Activated naive CD4-positive, alpha-beta T cell treated with anti-CD3 and anti-CD28 coated beads for 36 hours (primary cell): Measurements from ENCODE around the gene COX6B2. TPM values are rescaled to one million over a fixed set of nuclear protein-coding genes. Genes with fewer than 3 reads are reported as not detected.

Experiments
- CTCF ChIA-PET: fragments of 350-600 bp; sonication (Branson Sonifier 250); formaldehyde crosslinking; loops from one replicate; lab custom pipeline; 2021; ENCODE audit warnings: antibody characterized with exemption; lab: Charles Lee
- DNase-seq: peaks from one replicate; pipeline ENCODE4 v3.0.0-alpha.2; 2020
- H3K27ac Mint-ChIP-seq: one replicate; pipeline ENCODE4 v1.8.0; 2021; ENCODE audit warnings: mild to moderate bottlenecking, mixed read lengths
- H3K27me3 Mint-ChIP-seq: one replicate; pipeline ENCODE4 v1.8.0; 2021; ENCODE audit warnings: low read depth, mixed read lengths
- H3K36me3 Mint-ChIP-seq: one replicate; pipeline ENCODE4 v1.8.0; 2021; ENCODE audit warnings: low read depth, mixed read lengths
- H3K4me1 Mint-ChIP-seq: one replicate; pipeline ENCODE4 v1.8.0; 2021; ENCODE audit warnings: low read depth, mixed read lengths
- H3K4me3 Mint-ChIP-seq: one replicate; pipeline ENCODE4 v1.8.0; 2021; ENCODE audit warnings: mild to moderate bottlenecking, moderate library complexity, mixed read lengths
- H3K9me3 Mint-ChIP-seq: one replicate; pipeline ENCODE4 v1.8.0; 2021; ENCODE audit warnings: mixed read lengths
- intact Hi-C: fragments of 100-400 bp; cut with micrococcal nuclease; formaldehyde crosslinking; loops from one replicate; pipeline ENCODE4 v1.15.1; 2023
- total RNA-seq, 2 experiments: library from RNA; stranded (reverse); gene quantifications; one replicate each; pipeline ENCODE4 v1.2.3, GENCODE V29; 2021

Gene COX6B2
- total RNA-seq, 2 experiments from 2014 or later: 0.57 to 0.64 TPM

- H3K36me3 Mint-ChIP-seq: no peaks in the 10 kb centered on the region
- no peak overlapping the region for H3K4me3 Mint-ChIP-seq
- no peaks in the 10 kb centered on the region for H3K9me3 Mint-ChIP-seq
- peaks cover 20% of the 10 kb centered on the region for H3K27me3 Mint-ChIP-seq
- H3K27ac Mint-ChIP-seq: no peak overlapping the region
- CTCF ChIA-PET: no interaction called here
- peaks cover 7% of the 10 kb centered on the region for H3K4me1 Mint-ChIP-seq
- intact Hi-C loops: no loop called here
- no peak for DNase-seq
Observed at GRCh38 chr19:55365964-55366363, 11.4 kb upstream of the COX6B2 start.

GRCh38 chr19:55365245-55365644 lies 10.7 kb upstream of the COX6B2 start:
- no peak for DNase-seq
- CTCF ChIA-PET: interaction anchor here (0.7 kb wide), 1 partner anchor 1127 kb away, joined by 3 read pairs; no protein-coding TSS in a partner anchor
- intact Hi-C loops: no loop called here
- Mint-ChIP-seq H3K9me3 (no peaks in the 10 kb centered on the region), H3K36me3 (no peaks in the 10 kb centered on the region), H3K4me3 (no peak overlapping the region), H3K27me3 (peaks cover 14% of the 10 kb centered on the region), H3K27ac (no peak overlapping the region), H3K4me1 (peaks cover 4% of the 10 kb centered on the region)

GRCh38 chr19:55362990-55363716 lies 8.6 kb upstream of the COX6B2 start, which contains the start of gene GARIN5B:
TSS of gene GARIN5B (minus strand) at chr19:55363260. CDS start at chr19:55363066, 194 bp downstream.
- Mint-ChIP-seq H3K36me3 (no peaks in the 10 kb centered on the region), H3K27me3 (peaks cover 6% of the 10 kb centered on the region), H3K4me1 (no peaks in the 10 kb centered on the region), H3K9me3 (no peaks in the 10 kb centered on the region), H3K27ac (no peak within 1 kb of the TSS), H3K4me3 (no peak within 1 kb of the TSS)
- intact Hi-C loops: no loop called here
- CTCF ChIA-PET: no interaction called here
- DNase-seq: no peak

GRCh38 chr19:55362174-55362989 lies 7.9 kb upstream of the COX6B2 start:
- no peak for DNase-seq
- no peak overlapping the region for H3K4me3 Mint-ChIP-seq
- no peaks in the 10 kb centered on the region for H3K9me3 Mint-ChIP-seq
- H3K27me3 Mint-ChIP-seq: peaks cover 7% of the 10 kb centered on the region
- intact Hi-C loops: no loop called here
- CTCF ChIA-PET: no interaction called here
- no peaks in the 10 kb centered on the region for H3K36me3 Mint-ChIP-seq
- H3K27ac Mint-ChIP-seq: no peak overlapping the region
- no peaks in the 10 kb centered on the region for H3K4me1 Mint-ChIP-seq

- CTCF ChIA-PET: no interaction called here
- Mint-ChIP-seq H3K27me3 (peaks cover 8% of the 10 kb centered on the region), H3K36me3 (no peaks in the 10 kb centered on the region), H3K4me1 (no peaks in the 10 kb centered on the region), H3K9me3 (no peaks in the 10 kb centered on the region), H3K4me3 (no peak overlapping the region), H3K27ac (no peak overlapping the region)
- intact Hi-C loops: no loop called here
- DNase-seq: no peak
Observed at GRCh38 chr19:55360902-55361301, 6.4 kb upstream of the COX6B2 start.

GRCh38 chr19:55358943-55359908 lies 4.7 kb upstream of the COX6B2 start:
- CTCF ChIA-PET: interaction anchor here (1.1 kb wide), 1 partner anchor 20 kb away, joined by 3 read pairs; the partner anchor contains the start of gene KMT5C
- Mint-ChIP-seq H3K27me3 (peaks cover 14% of the 10 kb centered on the region), H3K27ac (no peak overlapping the region), H3K4me1 (no peaks in the 10 kb centered on the region), H3K9me3 (no peaks in the 10 kb centered on the region), H3K36me3 (no peaks in the 10 kb centered on the region), H3K4me3 (no peak overlapping the region)
- intact Hi-C loops: no loop called here
- no peak for DNase-seq

- H3K4me1 Mint-ChIP-seq: peaks cover 4% of the 10 kb centered on the region
- no peak overlapping the region for H3K27ac Mint-ChIP-seq
- DNase-seq: no peak
- CTCF ChIA-PET: interaction anchor here (1.1 kb wide), 1 partner anchor 19 kb away, joined by 3 read pairs; the partner anchor contains the start of gene KMT5C
- intact Hi-C loops: no loop called here
- H3K36me3 Mint-ChIP-seq: no peaks in the 10 kb centered on the region
- H3K4me3 Mint-ChIP-seq: no peak overlapping the region
- peaks cover 18% of the 10 kb centered on the region for H3K27me3 Mint-ChIP-seq
- H3K9me3 Mint-ChIP-seq: no peaks in the 10 kb centered on the region
Observed at GRCh38 chr19:55358493-55358892, 4.0 kb upstream of the COX6B2 start.

- CTCF ChIA-PET: no interaction called here
- Mint-ChIP-seq H3K27me3 (peaks cover 49% of the 10 kb centered on the region), H3K4me3 (peak overlapping the region; percentile 3), H3K4me1 (peaks cover 15% of the 10 kb centered on the region), H3K27ac (no peak overlapping the region), H3K36me3 (no peaks in the 10 kb centered on the region), H3K9me3 (no peaks in the 10 kb centered on the region)
- no peak for DNase-seq
- intact Hi-C loops: no loop called here
Observed at GRCh38 chr19:55355213-55355821, 798 bp upstream of the COX6B2 start.

- intact Hi-C loops: loop anchor here (1.0 to 5.0 kb wide), 2 partner anchors 15 to 52 kb away; partner anchors contain the start of gene KMT5C
- H3K36me3 Mint-ChIP-seq: no peaks in the 10 kb centered on the region
- H3K4me3 Mint-ChIP-seq: peak overlapping the region; percentile 73
- H3K27me3 Mint-ChIP-seq: peaks cover 49% of the 10 kb centered on the region
- H3K27ac Mint-ChIP-seq: no peak overlapping the region
- DNase-seq: peak; percentile 76
- CTCF ChIA-PET: no interaction called here
- H3K9me3 Mint-ChIP-seq: no peaks in the 10 kb centered on the region
- H3K4me1 Mint-ChIP-seq: peaks cover 15% of the 10 kb centered on the region
Observed at GRCh38 chr19:55353803-55354697, 469 bp downstream of the COX6B2 start.

- intact Hi-C loops: loop anchor here (5.0 kb wide), 1 partner anchor 51 kb away; no protein-coding TSS in a partner anchor
- peak overlapping the region; percentile 73 for H3K4me3 Mint-ChIP-seq
Observed at GRCh38 chr19:55353356-55353802, 1.1 kb downstream of the COX6B2 start.

More at GRCh38 chr19:55353356-55353802, 1.1 kb downstream of the COX6B2 start:
- Mint-ChIP-seq H3K9me3 (no peaks in the 10 kb centered on the region), H3K36me3 (no peaks in the 10 kb centered on the region), H3K4me1 (peaks cover 15% of the 10 kb centered on the region), H3K27me3 (peaks cover 49% of the 10 kb centered on the region), H3K27ac (no peak overlapping the region)
- CTCF ChIA-PET: no interaction called here
- DNase-seq: no peak
